SK-N-SH (cell line): Measurements from ENCODE around the gene RFLNA. TPM values are rescaled to one million over a fixed set of nuclear protein-coding genes. Genes with fewer than 3 reads are reported as not detected.

ENCODE experiments used
- CTCF ChIA-PET: fragments of 300-600, 350-600 bp; formaldehyde crosslinking; extraction: SDS; loops from one replicate; lab custom pipeline; 2021; lab: Yijun Ruan, JAX
- POLR2A ChIA-PET: fragments of 350-600 bp; sonication (Branson Sonifier 250); formaldehyde crosslinking; extraction: SDS; loops from one replicate; lab custom pipeline; 2020; ENCODE audit warnings: antibody characterized with exemption, inconsistent platforms; lab: Yijun Ruan, JAX
- DNase-seq: peaks from one replicate; pipeline ENCODE4 v3.0.0; 2012
- H2AFZ ChIP-seq: fragments of 200-600 bp; sonication (generic); 2 replicates; pipeline ENCODE4 v1.8.1; 2016; ENCODE audit warnings: antibody characterized with exemption, mild to moderate bottlenecking, low read depth
- H3F3A ChIP-seq: fragments of 200-600 bp; sonication (generic); replicated peaks from 2 replicates; pipeline ENCODE3; 2016; ENCODE audit warnings: antibody characterized with exemption, mild to moderate bottlenecking; ENCODE audit not compliant: insufficient read depth
- H3K27ac ChIP-seq, 2 experiments: fragments of 200-500 bp in 1 of 2; fragments of 200-600 bp in 1 of 2; sonication (Bioruptor generic) in 1 of 2; sonication (generic), shearing (Covaris generic) in 1 of 2; 2 replicates each; pipeline versions ENCODE4 v1.5.1 to v1.6.1; 2014 to 2016; ENCODE audit warnings: low read depth in 2 of 2, inconsistent platforms in 1 of 2, low read length in 1 of 2, mild to moderate bottlenecking in 1 of 2, mixed read lengths in 1 of 2
- H3K27me3 ChIP-seq: fragments of 200-600 bp; sonication (generic), shearing (Covaris generic); 2 replicates; pipeline ENCODE4 v1.6.1; 2016; ENCODE audit warnings: mixed run types; ENCODE audit not compliant: insufficient read depth
- H3K36me3 ChIP-seq, 2 experiments: fragments of 200-500 bp in 1 of 2; fragments of 200-600 bp in 1 of 2; sonication (Bioruptor generic) in 1 of 2; sonication (generic) in 1 of 2; replicated peaks in 1 of 2; 2 replicates each; pipeline versions ENCODE3 to v1.5.1; 2014 to 2016; ENCODE audit warnings: low read length in 1 of 2, mild to moderate bottlenecking in 1 of 2; ENCODE audit not compliant: insufficient read depth in 2 of 2, control insufficient read depth in 1 of 2
- H3K4me1 ChIP-seq, 2 experiments: fragments of 200-500 bp in 1 of 2; fragments of 200-600 bp in 1 of 2; sonication (Bioruptor generic) in 1 of 2; sonication (generic), shearing (Covaris generic) in 1 of 2; 2 replicates each; pipeline versions ENCODE4 v1.5.1 to v1.6.1; 2014 to 2016; ENCODE audit warnings: low read depth in 1 of 2, low read length in 1 of 2, mixed run types in 1 of 2; ENCODE audit not compliant: insufficient read depth in 2 of 2, control insufficient read depth in 1 of 2
- H3K4me2 ChIP-seq: fragments of 200-600 bp; sonication (generic), shearing (Covaris generic); 2 replicates; pipeline ENCODE4 v1.6.1; 2017; ENCODE audit warnings: mixed run types
- H3K4me3 ChIP-seq, 2 experiments: fragments of 200-500 bp in 1 of 2; fragments of 200-600 bp in 1 of 2; sonication (Bioruptor generic) in 1 of 2; sonication (generic), shearing (Covaris generic) in 1 of 2; 2 replicates each; pipeline versions ENCODE4 v1.5.1 to v1.8.1; 2014 to 2016; ENCODE audit warnings: low read depth in 2 of 2, inconsistent platforms in 1 of 2, low read length in 1 of 2, mild to moderate bottlenecking in 1 of 2, mixed read lengths in 1 of 2, moderate library complexity in 1 of 2
- H3K79me2 ChIP-seq: fragments of 200-600 bp; sonication (generic); 2 replicates; pipeline ENCODE4 v1.8.1; 2017; ENCODE audit warnings: mild to moderate bottlenecking; ENCODE audit not compliant: insufficient read depth
- H3K9ac ChIP-seq: fragments of 200-600 bp; sonication (generic); 2 replicates; pipeline ENCODE4 v1.6.1; 2017; ENCODE audit warnings: mixed run types
- H3K9me2 ChIP-seq: fragments of 200-600 bp; sonication (generic); 2 replicates; pipeline ENCODE4 v1.6.1; 2017; ENCODE audit warnings: mixed run types
- H3K9me3 ChIP-seq: fragments of 200-600 bp; sonication (generic); 2 replicates; pipeline ENCODE4 v1.6.1; 2017; ENCODE audit warnings: mixed run types, mild to moderate bottlenecking, moderate library complexity
- H4K20me1 ChIP-seq: fragments of 200-600 bp; sonication (generic); 2 replicates; pipeline ENCODE4 v1.6.1; 2017; ENCODE audit warnings: mild to moderate bottlenecking, mixed run types; ENCODE audit not compliant: insufficient read depth
- CHD2 ChIP-seq: fragments of 150-350 bp; IDR thresholded peaks from 2 replicates; pipeline ENCODE4 v1.6.1; 2018; ENCODE audit warnings: low read length; ENCODE audit not compliant: partially characterized antibody
- ELF1 ChIP-seq: IDR thresholded peaks from 2 replicates; pipeline ENCODE4 v1.4.0; 2012
- EZH2phosphoT487 ChIP-seq: fragments of 200-600 bp; sonication (generic); IDR thresholded peaks from 2 replicates; pipeline ENCODE4 v1.6.1; 2017; ENCODE audit warnings: low read depth, mixed run types, mild to moderate bottlenecking, antibody characterized with exemption, moderate library complexity, borderline replicate concordance
- FOXM1 ChIP-seq: IDR thresholded peaks from 2 replicates; pipeline ENCODE4 v1.4.0; 2012; ENCODE audit warnings: low read depth, mild to moderate bottlenecking
- GATA2 ChIP-seq: sonication (generic); formaldehyde crosslinking; IDR thresholded peaks from 2 replicates; pipeline ENCODE4 v1.5.0; 2020; ENCODE audit warnings: mild to moderate bottlenecking, missing genetic modification reagents
- MXI1 ChIP-seq: IDR thresholded peaks from 2 replicates; pipeline ENCODE4 v1.6.1; 2012; ENCODE audit warnings: mild to moderate bottlenecking, low read depth, low read length, improper control_type of control experiment
- NFIC ChIP-seq: IDR thresholded peaks from 2 replicates; pipeline ENCODE4 v1.4.0; 2012; ENCODE audit warnings: borderline replicate concordance
- RCOR1 ChIP-seq: fragments of 150-350 bp; IDR thresholded peaks from 2 replicates; pipeline ENCODE4 v1.6.1; 2017; ENCODE audit warnings: antibody characterized with exemption, low read length
- RXRA ChIP-seq: IDR thresholded peaks from 2 replicates; pipeline ENCODE4 v1.4.0; 2012; ENCODE audit warnings: low read depth, mild to moderate bottlenecking, borderline replicate concordance
- SIN3A ChIP-seq: IDR thresholded peaks from 2 replicates; pipeline ENCODE4 v1.6.1; 2012; ENCODE audit warnings: low read depth, mild to moderate bottlenecking, low read length, moderate library complexity, borderline replicate concordance
- SMC3 ChIP-seq: IDR thresholded peaks from 2 replicates; pipeline ENCODE4 v1.6.1; 2012; ENCODE audit warnings: low read depth, low read length, improper control_type of control experiment
- TAF1 ChIP-seq: IDR thresholded peaks from 2 replicates; pipeline ENCODE4 v1.6.1; 2012; ENCODE audit warnings: low read depth, mild to moderate bottlenecking, low read length, moderate library complexity, borderline replicate concordance
- TCF12 ChIP-seq: IDR thresholded peaks from 2 replicates; pipeline ENCODE4 v1.4.0; 2012
- YY1 ChIP-seq: IDR thresholded peaks from 2 replicates; pipeline ENCODE4 v1.4.0; 2012; ENCODE audit warnings: low read depth, mild to moderate bottlenecking
- WGBS: methylation state at CpG from one replicate; pipeline ENCODE4 v1.1.6; 2017; ENCODE audit warnings: low lambda C conversion rate; 5-methylcytosine and 5-hydroxymethylcytosine counted together
- polyA plus RNA-seq, 3 experiments: library from polyadenylated mRNA; depleted of rRNA; stranded (reverse); fragments of >200 nt; gene quantifications; 2 replicates each; pipeline ENCODE4 v1.2.3, GENCODE V29; 2012
- TF ChIP-seq, protein P1 (sequence below): fragments of 200-600 bp; sonication (generic); IDR thresholded peaks from 2 replicates; pipeline ENCODE4 v1.6.1; 2017; ENCODE audit warnings: antibody characterized with exemption, mild to moderate bottlenecking, moderate library complexity
- TF ChIP-seq, protein P2 (sequence below): IDR thresholded peaks from 2 replicates; pipeline ENCODE4 v1.6.1; 2012; ENCODE audit warnings: mild to moderate bottlenecking, low read depth, low read length, moderate library complexity
- TF ChIP-seq, protein P3 (sequence below): fragments of 150-350 bp; IDR thresholded peaks from 2 replicates; pipeline ENCODE4 v1.6.1; 2017; ENCODE audit warnings: antibody characterized with exemption, low read length, low read depth, borderline replicate concordance
- TF ChIP-seq, protein P4 (sequence below): fragments of 150-350 bp; IDR thresholded peaks from 2 replicates; pipeline ENCODE4 v1.6.1; 2016; ENCODE audit warnings: mild to moderate bottlenecking, low read depth, low read length
- TF ChIP-seq, protein P5 (sequence below): IDR thresholded peaks from 2 replicates; pipeline ENCODE4 v1.4.0; 2012; ENCODE audit warnings: low read depth, borderline replicate concordance

Gene RFLNA
- polyA plus RNA-seq, 1 of the 3 experiments (the other 2 are of a cell fraction): 0.10 TPM

DNA sequence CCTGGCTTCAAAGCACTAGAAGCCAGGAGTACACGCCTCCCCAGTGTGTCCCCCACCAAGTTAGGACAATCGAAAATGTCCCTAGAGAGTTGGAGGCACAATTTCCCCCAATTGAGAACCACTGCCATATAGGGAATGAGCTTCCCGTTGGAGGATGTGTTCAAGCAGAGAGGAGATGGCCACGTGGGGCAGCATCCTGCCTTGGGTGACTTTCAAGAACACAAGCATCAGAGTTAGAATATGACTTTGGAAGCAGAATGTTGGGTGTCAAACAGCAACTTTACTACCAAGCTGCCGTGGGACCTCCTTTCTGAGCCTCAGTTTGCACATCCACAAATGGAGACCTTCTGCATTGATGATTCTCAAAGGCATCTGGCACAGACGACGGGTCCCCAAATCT lies 56.5 kb downstream of the RFLNA start:
- Histone ChIP-seq H3K4me3 (no peak overlapping the region), H3K9me2 (no peaks in the 10 kb centered on the region), H3K4me2 (no peak overlapping the region), H3K9ac (no peak overlapping the region), H3K79me2 (peaks cover 58% of the 10 kb centered on the region), H2AFZ (no peak overlapping the region), H3K36me3 (peaks cover 55 to 90% of the 10 kb centered on the region in 2 experiments), H3K27me3 (no peaks in the 10 kb centered on the region), H3K9me3 (no peaks in the 10 kb centered on the region), H4K20me1 (peaks cover 56% of the 10 kb centered on the region), H3F3A (peaks cover 5% of the 10 kb centered on the region), H3K4me1 (peaks cover 0 to 9% of the 10 kb centered on the region in 2 experiments; a peak in 1 of 4 replicates), H3K27ac (no peak overlapping the region)
- no peak for DNase-seq
- ChIA-PET CTCF (interaction anchor here (0.8 to 2.3 kb wide), 3 partner anchors 48 to 421 kb away, joined by 3 to 7 read pairs (median 5); no protein-coding TSS in a partner anchor), POLR2A (interaction anchor here (0.6 kb wide), 1 partner anchor 874 kb away, joined by 8 read pairs; no protein-coding TSS in a partner anchor)
- TF ChIP-seq FOXM1: no peak
- TF ChIP-seq NFIC: no peak
- TF ChIP-seq, protein P1, sequence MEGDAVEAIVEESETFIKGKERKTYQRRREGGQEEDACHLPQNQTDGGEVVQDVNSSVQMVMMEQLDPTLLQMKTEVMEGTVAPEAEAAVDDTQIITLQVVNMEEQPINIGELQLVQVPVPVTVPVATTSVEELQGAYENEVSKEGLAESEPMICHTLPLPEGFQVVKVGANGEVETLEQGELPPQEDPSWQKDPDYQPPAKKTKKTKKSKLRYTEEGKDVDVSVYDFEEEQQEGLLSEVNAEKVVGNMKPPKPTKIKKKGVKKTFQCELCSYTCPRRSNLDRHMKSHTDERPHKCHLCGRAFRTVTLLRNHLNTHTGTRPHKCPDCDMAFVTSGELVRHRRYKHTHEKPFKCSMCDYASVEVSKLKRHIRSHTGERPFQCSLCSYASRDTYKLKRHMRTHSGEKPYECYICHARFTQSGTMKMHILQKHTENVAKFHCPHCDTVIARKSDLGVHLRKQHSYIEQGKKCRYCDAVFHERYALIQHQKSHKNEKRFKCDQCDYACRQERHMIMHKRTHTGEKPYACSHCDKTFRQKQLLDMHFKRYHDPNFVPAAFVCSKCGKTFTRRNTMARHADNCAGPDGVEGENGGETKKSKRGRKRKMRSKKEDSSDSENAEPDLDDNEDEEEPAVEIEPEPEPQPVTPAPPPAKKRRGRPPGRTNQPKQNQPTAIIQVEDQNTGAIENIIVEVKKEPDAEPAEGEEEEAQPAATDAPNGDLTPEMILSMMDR: no peak
- TF ChIP-seq, protein P2, sequence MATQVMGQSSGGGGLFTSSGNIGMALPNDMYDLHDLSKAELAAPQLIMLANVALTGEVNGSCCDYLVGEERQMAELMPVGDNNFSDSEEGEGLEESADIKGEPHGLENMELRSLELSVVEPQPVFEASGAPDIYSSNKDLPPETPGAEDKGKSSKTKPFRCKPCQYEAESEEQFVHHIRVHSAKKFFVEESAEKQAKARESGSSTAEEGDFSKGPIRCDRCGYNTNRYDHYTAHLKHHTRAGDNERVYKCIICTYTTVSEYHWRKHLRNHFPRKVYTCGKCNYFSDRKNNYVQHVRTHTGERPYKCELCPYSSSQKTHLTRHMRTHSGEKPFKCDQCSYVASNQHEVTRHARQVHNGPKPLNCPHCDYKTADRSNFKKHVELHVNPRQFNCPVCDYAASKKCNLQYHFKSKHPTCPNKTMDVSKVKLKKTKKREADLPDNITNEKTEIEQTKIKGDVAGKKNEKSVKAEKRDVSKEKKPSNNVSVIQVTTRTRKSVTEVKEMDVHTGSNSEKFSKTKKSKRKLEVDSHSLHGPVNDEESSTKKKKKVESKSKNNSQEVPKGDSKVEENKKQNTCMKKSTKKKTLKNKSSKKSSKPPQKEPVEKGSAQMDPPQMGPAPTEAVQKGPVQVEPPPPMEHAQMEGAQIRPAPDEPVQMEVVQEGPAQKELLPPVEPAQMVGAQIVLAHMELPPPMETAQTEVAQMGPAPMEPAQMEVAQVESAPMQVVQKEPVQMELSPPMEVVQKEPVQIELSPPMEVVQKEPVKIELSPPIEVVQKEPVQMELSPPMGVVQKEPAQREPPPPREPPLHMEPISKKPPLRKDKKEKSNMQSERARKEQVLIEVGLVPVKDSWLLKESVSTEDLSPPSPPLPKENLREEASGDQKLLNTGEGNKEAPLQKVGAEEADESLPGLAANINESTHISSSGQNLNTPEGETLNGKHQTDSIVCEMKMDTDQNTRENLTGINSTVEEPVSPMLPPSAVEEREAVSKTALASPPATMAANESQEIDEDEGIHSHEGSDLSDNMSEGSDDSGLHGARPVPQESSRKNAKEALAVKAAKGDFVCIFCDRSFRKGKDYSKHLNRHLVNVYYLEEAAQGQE: no peak
- TF ChIP-seq MXI1: no peak
- no peak for TF ChIP-seq CHD2
- TF ChIP-seq, protein P3, sequence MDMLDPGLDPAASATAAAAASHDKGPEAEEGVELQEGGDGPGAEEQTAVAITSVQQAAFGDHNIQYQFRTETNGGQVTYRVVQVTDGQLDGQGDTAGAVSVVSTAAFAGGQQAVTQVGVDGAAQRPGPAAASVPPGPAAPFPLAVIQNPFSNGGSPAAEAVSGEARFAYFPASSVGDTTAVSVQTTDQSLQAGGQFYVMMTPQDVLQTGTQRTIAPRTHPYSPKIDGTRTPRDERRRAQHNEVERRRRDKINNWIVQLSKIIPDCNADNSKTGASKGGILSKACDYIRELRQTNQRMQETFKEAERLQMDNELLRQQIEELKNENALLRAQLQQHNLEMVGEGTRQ: no peak
- no peak for TF ChIP-seq EZH2phosphoT487
- no peak for TF ChIP-seq ELF1
- no peak for TF ChIP-seq SMC3
- TF ChIP-seq, protein P4, sequence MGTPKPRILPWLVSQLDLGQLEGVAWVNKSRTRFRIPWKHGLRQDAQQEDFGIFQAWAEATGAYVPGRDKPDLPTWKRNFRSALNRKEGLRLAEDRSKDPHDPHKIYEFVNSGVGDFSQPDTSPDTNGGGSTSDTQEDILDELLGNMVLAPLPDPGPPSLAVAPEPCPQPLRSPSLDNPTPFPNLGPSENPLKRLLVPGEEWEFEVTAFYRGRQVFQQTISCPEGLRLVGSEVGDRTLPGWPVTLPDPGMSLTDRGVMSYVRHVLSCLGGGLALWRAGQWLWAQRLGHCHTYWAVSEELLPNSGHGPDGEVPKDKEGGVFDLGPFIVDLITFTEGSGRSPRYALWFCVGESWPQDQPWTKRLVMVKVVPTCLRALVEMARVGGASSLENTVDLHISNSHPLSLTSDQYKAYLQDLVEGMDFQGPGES: no peak
- TF ChIP-seq GATA2 (CRISPR knock-in tag): no peak
- TF ChIP-seq, protein P5, sequence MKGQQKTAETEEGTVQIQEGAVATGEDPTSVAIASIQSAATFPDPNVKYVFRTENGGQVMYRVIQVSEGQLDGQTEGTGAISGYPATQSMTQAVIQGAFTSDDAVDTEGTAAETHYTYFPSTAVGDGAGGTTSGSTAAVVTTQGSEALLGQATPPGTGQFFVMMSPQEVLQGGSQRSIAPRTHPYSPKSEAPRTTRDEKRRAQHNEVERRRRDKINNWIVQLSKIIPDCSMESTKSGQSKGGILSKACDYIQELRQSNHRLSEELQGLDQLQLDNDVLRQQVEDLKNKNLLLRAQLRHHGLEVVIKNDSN: no peak
- TF ChIP-seq RXRA: no peak
- TF ChIP-seq RCOR1: no peak
- no peak for TF ChIP-seq TAF1
- TF ChIP-seq TCF12: no peak
- no peak for TF ChIP-seq YY1
- TF ChIP-seq SIN3A: no peak
- WGBS: 93% methylated on average over 7 of the region's 7 CpGs
